Caco-2 (cell line): ENCODE data around the gene ANKRD42. TPM values are rescaled to one million over a fixed set of nuclear protein-coding genes. Genes with fewer than 3 reads are reported as not detected.

Experiments used
- BruUV-seq: library from RNA; stranded (reverse); fragments of 400-500 nt; replicated peaks from 2 replicates; lab custom pipeline; 2021; lab: Mats Ljungman, UMichigan
- CTCF ChIA-PET: fragments of 300-600 bp; sonication (Branson Sonifier 250); formaldehyde crosslinking; loops from one replicate; lab custom pipeline; 2022; ENCODE audit warnings: antibody characterized with exemption; lab: Charles Lee
- POLR2A ChIA-PET: fragments of 300-600 bp; sonication (Branson Sonifier 250); formaldehyde crosslinking; loops from one replicate; lab custom pipeline; 2022; ENCODE audit warnings: antibody characterized with exemption; lab: Charles Lee
- DNase-seq, 2 experiments: peaks; one replicate each; pipeline versions ENCODE4 v3.0.0 to v3.0.0-alpha.2; 2020 to 2022
- H3K27me3 ChIP-seq: replicated peaks from 2 replicates; pipeline ENCODE4 v1.6.0; 2011; ENCODE audit warnings: low read length; ENCODE audit not compliant: control insufficient read depth, insufficient read depth
- H3K36me3 ChIP-seq: 2 replicates; pipeline ENCODE4 v1.5.1; 2011; ENCODE audit warnings: low read length; ENCODE audit not compliant: control insufficient read depth, insufficient read depth
- H3K4me1 ChIP-seq: fragments of 250-450 bp; sonication (Bioruptor Pico); 2 replicates; pipeline ENCODE4 v1.5.1; 2020; ENCODE audit warnings: mild to moderate bottlenecking
- H3K4me3 ChIP-seq: 2 replicates; pipeline ENCODE4 v1.5.1; 2011; ENCODE audit warnings: low read depth, mild to moderate bottlenecking, control low read depth, low read length
- H3K9me3 ChIP-seq: fragments of 250-450 bp; sonication (Bioruptor Pico); 2 replicates; pipeline ENCODE4 v1.5.1; 2020; ENCODE audit warnings: mild to moderate bottlenecking, moderate library complexity
- H3K27ac Mint-ChIP-seq: one replicate; pipeline ENCODE4 v1.8.0; 2022; ENCODE audit warnings: mixed read lengths; ENCODE audit not compliant: unreplicated experiment
- H3K27me3 Mint-ChIP-seq: one replicate; pipeline ENCODE4 v1.8.0; 2022; ENCODE audit warnings: mixed read lengths; ENCODE audit not compliant: insufficient read depth, unreplicated experiment
- H3K36me3 Mint-ChIP-seq: one replicate; pipeline ENCODE4 v1.8.0; 2022; ENCODE audit warnings: mild to moderate bottlenecking, mixed read lengths; ENCODE audit not compliant: insufficient read depth, unreplicated experiment
- H3K4me1 Mint-ChIP-seq: one replicate; pipeline ENCODE4 v1.8.0; 2022; ENCODE audit warnings: low read depth, mixed read lengths; ENCODE audit not compliant: unreplicated experiment
- H3K4me3 Mint-ChIP-seq: one replicate; pipeline ENCODE4 v1.8.0; 2022; ENCODE audit warnings: mild to moderate bottlenecking, moderate library complexity, mixed read lengths; ENCODE audit not compliant: unreplicated experiment
- H3K9me3 Mint-ChIP-seq: one replicate; pipeline ENCODE4 v1.8.0; 2022; ENCODE audit warnings: mixed read lengths; ENCODE audit not compliant: unreplicated experiment
- intact Hi-C: fragments of 100-400 bp; cut with micrococcal nuclease; formaldehyde crosslinking; loops from one replicate; pipeline ENCODE4 v1.10.0; 2022; ENCODE audit not compliant: unreplicated experiment
- total RNA-seq: library from RNA; stranded (reverse); gene quantifications from 2 replicates; pipeline ENCODE4 v1.2.3, GENCODE V29; 2022
- TF ChIP-seq, protein P1 (sequence below), 2 experiments: fragments of 200-600 bp in 1 of 2; IDR thresholded peaks; 1 replicate in 1 of 2; 2 replicates in 1 of 2; pipeline versions ENCODE4 v1.5.1 to v1.8.0; 2011 to 2022; ENCODE audit warnings: antibody characterized with exemption in 1 of 2, control low read depth in 1 of 2, inconsistent platforms in 1 of 2, low read depth in 1 of 2, low read length in 1 of 2, mild to moderate bottlenecking in 1 of 2, moderate library complexity in 1 of 2; ENCODE audit not compliant: insufficient read depth in 1 of 2, severe bottlenecking in 1 of 2, unreplicated experiment in 1 of 2

Gene ANKRD42
- total RNA-seq, 1 experiment from 2014 or later = 8.3 TPM

DNA sequence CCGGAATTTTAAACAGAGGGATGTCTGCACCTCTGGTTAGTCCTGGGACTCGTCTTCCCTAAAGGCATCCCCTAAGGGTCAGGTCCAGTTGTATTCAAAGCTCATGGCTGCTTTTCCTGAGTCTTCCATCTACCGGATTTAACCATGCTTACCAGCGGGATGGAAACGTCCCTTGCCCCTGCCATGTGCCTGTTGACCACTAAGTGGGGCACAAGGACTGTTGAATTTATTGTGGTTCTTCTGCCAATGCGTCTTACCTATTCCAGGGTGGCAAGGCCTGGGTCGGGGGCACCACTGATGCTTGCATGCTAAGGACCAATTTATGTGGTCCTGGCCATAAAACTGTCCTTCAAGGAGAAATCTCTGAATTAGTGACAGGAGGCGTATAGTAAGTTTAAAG is 25.6 kb downstream of the ANKRD42 start:
- Mint-ChIP-seq H3K4me3 (no peak overlapping the region), H3K27me3 (no peaks in the 10 kb centered on the region), H3K9me3 (no peaks in the 10 kb centered on the region), H3K27ac (no peak overlapping the region), H3K36me3 (no peaks in the 10 kb centered on the region), H3K4me1 (no peaks in the 10 kb centered on the region)
- ChIA-PET CTCF (interaction anchor here (0.7 to 1.0 kb wide), 2 partner anchors 67 to 130 kb away, joined by 3 read pairs; no protein-coding TSS in a partner anchor), POLR2A (no interaction called here)
- intact Hi-C loops = loop anchor here (1.0 to 5.0 kb wide), 4 partner anchors 31 to 601 kb away; no protein-coding TSS in a partner anchor
- H3K36me3 ChIP-seq = no peaks in the 10 kb centered on the region
- H3K9me3 ChIP-seq = no peaks in the 10 kb centered on the region
- no TSS peak for BruUV-seq
- H3K4me1 ChIP-seq = no peaks in the 10 kb centered on the region
- peak in 1 of 2 experiments; percentile 56 for DNase-seq
- H3K27me3 ChIP-seq = no peaks in the 10 kb centered on the region; the same call in 1 of the 2 replicates
- H3K4me3 ChIP-seq = no peak overlapping the region
- TF ChIP-seq, protein P1, sequence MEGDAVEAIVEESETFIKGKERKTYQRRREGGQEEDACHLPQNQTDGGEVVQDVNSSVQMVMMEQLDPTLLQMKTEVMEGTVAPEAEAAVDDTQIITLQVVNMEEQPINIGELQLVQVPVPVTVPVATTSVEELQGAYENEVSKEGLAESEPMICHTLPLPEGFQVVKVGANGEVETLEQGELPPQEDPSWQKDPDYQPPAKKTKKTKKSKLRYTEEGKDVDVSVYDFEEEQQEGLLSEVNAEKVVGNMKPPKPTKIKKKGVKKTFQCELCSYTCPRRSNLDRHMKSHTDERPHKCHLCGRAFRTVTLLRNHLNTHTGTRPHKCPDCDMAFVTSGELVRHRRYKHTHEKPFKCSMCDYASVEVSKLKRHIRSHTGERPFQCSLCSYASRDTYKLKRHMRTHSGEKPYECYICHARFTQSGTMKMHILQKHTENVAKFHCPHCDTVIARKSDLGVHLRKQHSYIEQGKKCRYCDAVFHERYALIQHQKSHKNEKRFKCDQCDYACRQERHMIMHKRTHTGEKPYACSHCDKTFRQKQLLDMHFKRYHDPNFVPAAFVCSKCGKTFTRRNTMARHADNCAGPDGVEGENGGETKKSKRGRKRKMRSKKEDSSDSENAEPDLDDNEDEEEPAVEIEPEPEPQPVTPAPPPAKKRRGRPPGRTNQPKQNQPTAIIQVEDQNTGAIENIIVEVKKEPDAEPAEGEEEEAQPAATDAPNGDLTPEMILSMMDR (IDR thresholded peaks at IDR 0.05; ENCODE audit: insufficient read depth in 1 of 2, low read depth in 1 of 2, low read length in 1 of 2, severe bottlenecking in 1 of 2, unreplicated experiment in 1 of 2) = peak; percentile 75 to 79

DNA sequence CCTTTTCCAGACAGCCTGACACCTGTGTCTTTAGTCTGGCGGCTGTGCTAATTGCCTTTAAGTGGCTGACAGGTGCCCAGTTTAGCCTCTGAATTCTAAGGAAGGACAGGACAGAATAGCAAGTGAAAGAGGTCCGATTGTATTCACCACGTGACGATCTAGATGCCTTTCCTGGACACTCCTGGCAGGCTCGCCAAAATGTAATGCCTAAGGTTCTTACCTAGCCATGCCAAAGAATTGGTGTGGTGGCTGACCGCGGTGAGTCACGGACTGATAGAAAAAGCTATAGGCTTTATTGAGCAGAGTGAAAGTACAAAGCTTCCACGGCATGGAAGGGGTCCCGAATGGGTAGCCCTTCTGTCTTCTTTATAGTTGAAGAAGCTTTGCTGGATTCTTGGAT is 26.7 kb downstream of the ANKRD42 start:
- no peak for DNase-seq
- H3K4me1 Mint-ChIP-seq = no peaks in the 10 kb centered on the region
- H3K9me3 ChIP-seq = no peaks in the 10 kb centered on the region
- intact Hi-C loops = no loop called here
- no peaks in the 10 kb centered on the region; the same call in 1 of the 2 replicates for H3K27me3 ChIP-seq
- H3K4me3 ChIP-seq = no peak overlapping the region
- H3K9me3 Mint-ChIP-seq = no peaks in the 10 kb centered on the region
- CTCF ChIA-PET = interaction anchor here (0.9 kb wide), 1 partner anchor 608 kb away, joined by 3 read pairs; no protein-coding TSS in a partner anchor
- H3K27me3 Mint-ChIP-seq = no peaks in the 10 kb centered on the region
- H3K36me3 Mint-ChIP-seq = no peaks in the 10 kb centered on the region
- H3K4me1 ChIP-seq = no peaks in the 10 kb centered on the region
- POLR2A ChIA-PET = no interaction called here
- H3K36me3 ChIP-seq = no peaks in the 10 kb centered on the region
- BruUV-seq = no TSS peak
- H3K4me3 Mint-ChIP-seq = no peak overlapping the region
- TF ChIP-seq, protein P1 (IDR thresholded peaks at IDR 0.05; ENCODE audit: insufficient read depth in 1 of 2, low read depth in 1 of 2, low read length in 1 of 2, severe bottlenecking in 1 of 2, unreplicated experiment in 1 of 2) = no peak
- no peak overlapping the region for H3K27ac Mint-ChIP-seq

DNA sequence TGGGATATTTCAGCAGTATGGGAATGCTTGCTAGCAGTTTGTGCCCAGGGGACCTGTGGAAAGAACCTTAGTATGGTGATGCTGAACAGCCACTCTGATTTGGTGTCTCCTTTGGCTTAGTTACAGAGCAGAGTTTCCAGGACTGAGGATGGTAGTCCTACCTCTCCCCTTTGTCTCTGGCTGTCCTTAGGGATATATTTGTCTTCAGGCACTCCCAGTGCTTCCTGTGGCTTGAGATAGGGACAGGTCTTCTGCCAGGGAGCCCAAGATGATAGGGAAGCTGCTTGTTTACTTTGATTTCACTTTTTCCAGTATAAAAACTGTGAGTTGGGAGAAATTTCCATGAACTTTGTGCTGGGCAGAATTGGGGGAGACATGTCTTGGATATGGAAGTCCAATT is 28.2 kb downstream of the ANKRD42 start:
- H3K4me1 ChIP-seq = no peaks in the 10 kb centered on the region
- H3K36me3 Mint-ChIP-seq = no peaks in the 10 kb centered on the region
- no TSS peak for BruUV-seq
- TF ChIP-seq, protein P1 (IDR thresholded peaks at IDR 0.05; ENCODE audit: insufficient read depth in 1 of 2, low read depth in 1 of 2, low read length in 1 of 2, severe bottlenecking in 1 of 2, unreplicated experiment in 1 of 2) = no peak
- DNase-seq = no peak
- H3K27me3 Mint-ChIP-seq = no peaks in the 10 kb centered on the region
- H3K27me3 ChIP-seq = no peaks in the 10 kb centered on the region; the same call in 1 of the 2 replicates
- POLR2A ChIA-PET = no interaction called here
- H3K9me3 Mint-ChIP-seq = no peaks in the 10 kb centered on the region
- no peak overlapping the region for H3K4me3 Mint-ChIP-seq
- CTCF ChIA-PET = no interaction called here
- H3K36me3 ChIP-seq = no peaks in the 10 kb centered on the region
- intact Hi-C loops = no loop called here
- H3K9me3 ChIP-seq = no peaks in the 10 kb centered on the region
- no peaks in the 10 kb centered on the region for H3K4me1 Mint-ChIP-seq
- H3K27ac Mint-ChIP-seq = no peak overlapping the region
- no peak overlapping the region for H3K4me3 ChIP-seq
